ENCODE measurements around the gene ZNF92.

GRCh38 chr7:65339257-65339656 is 34.4 kb upstream of the ZNF92 start:
- TF ChIP-seq, protein P1, sequence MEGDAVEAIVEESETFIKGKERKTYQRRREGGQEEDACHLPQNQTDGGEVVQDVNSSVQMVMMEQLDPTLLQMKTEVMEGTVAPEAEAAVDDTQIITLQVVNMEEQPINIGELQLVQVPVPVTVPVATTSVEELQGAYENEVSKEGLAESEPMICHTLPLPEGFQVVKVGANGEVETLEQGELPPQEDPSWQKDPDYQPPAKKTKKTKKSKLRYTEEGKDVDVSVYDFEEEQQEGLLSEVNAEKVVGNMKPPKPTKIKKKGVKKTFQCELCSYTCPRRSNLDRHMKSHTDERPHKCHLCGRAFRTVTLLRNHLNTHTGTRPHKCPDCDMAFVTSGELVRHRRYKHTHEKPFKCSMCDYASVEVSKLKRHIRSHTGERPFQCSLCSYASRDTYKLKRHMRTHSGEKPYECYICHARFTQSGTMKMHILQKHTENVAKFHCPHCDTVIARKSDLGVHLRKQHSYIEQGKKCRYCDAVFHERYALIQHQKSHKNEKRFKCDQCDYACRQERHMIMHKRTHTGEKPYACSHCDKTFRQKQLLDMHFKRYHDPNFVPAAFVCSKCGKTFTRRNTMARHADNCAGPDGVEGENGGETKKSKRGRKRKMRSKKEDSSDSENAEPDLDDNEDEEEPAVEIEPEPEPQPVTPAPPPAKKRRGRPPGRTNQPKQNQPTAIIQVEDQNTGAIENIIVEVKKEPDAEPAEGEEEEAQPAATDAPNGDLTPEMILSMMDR (IDR thresholded peaks at IDR 0.05; ENCODE audit: low read length): no peak
- no peak for TF ChIP-seq EZH2 (IDR thresholded peaks at IDR 0.05; ENCODE audit: borderline replicate concordance, low read length)

All from OCI-LY1 (cell line).